22Rv1 (cell line): ENCODE data around the gene DENND1A.

Experiments used
- H3K27ac ChIP-seq: fragments of 450-650 bp; 2 replicates; pipeline ENCODE4 v1.5.1; 2017
- ZFX ChIP-seq: fragments of 450-650 bp; IDR thresholded peaks from 2 replicates; pipeline ENCODE4 v1.6.1; 2017; ENCODE audit warnings: antibody characterized with exemption, borderline replicate concordance
- TF ChIP-seq, protein P1 (sequence below): fragments of 450-650 bp; IDR thresholded peaks from 2 replicates; pipeline ENCODE4 v1.5.1; 2017; ENCODE audit warnings: mild to moderate bottlenecking

The DENND1A gene

DNA sequence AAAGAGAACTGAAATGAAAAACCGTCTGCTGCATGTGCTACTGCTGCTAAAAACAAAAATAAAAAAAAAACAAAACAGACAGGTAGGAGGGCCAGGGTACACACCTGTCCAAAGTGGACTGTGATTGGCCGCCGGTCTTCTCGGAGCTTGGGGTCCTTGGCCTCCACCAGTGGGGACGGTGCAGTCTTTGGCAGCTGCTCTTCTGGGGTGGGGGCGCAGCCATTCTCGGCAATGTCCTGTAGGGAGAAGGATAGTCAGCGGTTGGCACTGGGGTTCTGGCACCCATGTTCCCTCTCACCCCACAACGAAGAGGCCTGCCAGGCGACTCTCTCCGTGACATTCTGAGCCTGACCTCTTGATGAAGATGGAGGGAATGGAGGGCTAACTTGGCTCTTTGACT lies 489.7 kb downstream of the DENND1A start:
- H3K27ac ChIP-seq, result no peak overlapping the region
- TF ChIP-seq, protein P1, sequence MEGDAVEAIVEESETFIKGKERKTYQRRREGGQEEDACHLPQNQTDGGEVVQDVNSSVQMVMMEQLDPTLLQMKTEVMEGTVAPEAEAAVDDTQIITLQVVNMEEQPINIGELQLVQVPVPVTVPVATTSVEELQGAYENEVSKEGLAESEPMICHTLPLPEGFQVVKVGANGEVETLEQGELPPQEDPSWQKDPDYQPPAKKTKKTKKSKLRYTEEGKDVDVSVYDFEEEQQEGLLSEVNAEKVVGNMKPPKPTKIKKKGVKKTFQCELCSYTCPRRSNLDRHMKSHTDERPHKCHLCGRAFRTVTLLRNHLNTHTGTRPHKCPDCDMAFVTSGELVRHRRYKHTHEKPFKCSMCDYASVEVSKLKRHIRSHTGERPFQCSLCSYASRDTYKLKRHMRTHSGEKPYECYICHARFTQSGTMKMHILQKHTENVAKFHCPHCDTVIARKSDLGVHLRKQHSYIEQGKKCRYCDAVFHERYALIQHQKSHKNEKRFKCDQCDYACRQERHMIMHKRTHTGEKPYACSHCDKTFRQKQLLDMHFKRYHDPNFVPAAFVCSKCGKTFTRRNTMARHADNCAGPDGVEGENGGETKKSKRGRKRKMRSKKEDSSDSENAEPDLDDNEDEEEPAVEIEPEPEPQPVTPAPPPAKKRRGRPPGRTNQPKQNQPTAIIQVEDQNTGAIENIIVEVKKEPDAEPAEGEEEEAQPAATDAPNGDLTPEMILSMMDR, result no peak
- TF ChIP-seq ZFX, result no peak

DNA sequence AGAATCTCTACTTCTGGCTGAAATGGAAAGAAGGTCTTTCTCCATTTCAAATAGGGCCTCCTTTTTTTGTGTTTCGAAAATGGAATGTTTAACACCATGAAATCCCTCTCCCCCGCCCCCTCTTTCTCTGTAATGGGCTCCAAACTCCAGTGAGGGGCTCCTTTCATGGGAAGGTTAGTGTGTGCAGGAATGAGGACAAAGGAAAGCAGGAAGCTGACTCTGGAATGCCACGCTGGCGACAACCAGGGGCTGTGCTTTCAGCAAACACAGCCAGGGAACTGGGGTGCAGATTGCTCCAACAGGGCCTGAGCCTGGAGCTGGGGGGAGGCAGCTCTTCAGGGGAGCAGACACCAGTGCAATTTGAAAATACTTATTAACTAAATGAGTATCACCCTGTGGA lies 491.1 kb downstream of the DENND1A start:
- TF ChIP-seq, protein P1, result no peak
- TF ChIP-seq ZFX, result no peak
- no peak overlapping the region for H3K27ac ChIP-seq

DNA sequence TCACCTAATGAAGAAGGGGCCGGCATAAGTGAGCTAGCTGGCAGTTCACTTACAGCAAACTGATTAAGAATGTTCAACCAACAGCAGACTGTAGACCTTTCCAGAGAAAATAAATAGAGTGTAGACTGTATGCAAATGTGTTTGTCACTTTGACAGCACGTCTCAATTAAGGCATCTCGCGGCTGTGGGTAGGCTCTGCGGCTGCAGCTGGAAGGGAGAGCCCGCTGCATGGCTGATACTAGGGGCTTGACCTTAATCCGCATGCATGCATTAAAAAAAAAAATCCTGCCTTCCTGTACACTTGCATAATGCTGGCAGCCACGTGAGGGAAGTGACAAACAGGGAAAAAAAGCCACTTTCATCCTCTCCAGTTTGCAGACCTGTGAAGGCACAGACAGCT lies 491.6 kb downstream of the DENND1A start:
- no peak overlapping the region for H3K27ac ChIP-seq
- TF ChIP-seq, protein P1, result no peak
- no peak for TF ChIP-seq ZFX

DNA sequence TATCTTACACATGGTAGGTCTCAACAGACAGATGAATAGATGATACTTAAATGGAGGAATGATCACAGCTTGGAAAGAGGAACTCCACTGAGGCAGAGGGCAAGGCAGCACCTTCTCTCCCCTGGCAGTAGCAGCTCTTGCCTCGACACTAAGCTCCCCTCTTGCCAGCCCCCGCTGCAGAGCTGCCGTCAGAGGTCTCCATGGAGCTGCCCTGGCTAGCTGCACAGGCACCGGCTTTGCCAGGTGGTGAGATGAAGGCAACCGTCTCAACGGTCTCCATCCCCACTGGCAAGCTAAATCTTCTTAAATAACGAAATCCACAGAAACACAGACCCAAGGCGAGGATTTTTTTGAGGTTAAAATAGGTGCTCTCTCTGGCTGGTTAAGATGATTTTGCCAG lies 492.7 kb downstream of the DENND1A start:
- H3K27ac ChIP-seq, result no peak overlapping the region
- TF ChIP-seq, protein P1, result no peak
- no peak for TF ChIP-seq ZFX

DNA sequence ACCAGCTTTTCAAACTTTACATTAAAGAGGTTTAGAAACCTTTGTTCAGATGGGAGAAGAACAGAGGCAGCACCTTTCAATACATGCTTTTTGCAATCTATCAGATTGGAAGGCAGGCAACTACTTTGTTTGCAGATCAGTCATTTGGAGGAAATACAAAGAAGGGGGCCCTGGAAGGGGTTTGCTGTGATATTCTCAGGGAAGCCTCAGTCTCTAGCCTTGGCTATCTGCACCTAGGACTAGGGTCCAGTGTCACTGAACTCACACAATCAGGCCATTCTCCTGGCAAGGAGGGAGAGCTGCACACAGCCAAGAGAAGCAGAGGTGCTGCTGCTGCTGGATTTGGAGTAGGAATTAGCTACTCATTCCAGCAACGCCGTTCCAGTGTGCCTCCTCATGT lies 494.5 kb downstream of the DENND1A start:
- TF ChIP-seq, protein P1, result no peak
- TF ChIP-seq ZFX, result no peak
- no peak overlapping the region for H3K27ac ChIP-seq

DNA sequence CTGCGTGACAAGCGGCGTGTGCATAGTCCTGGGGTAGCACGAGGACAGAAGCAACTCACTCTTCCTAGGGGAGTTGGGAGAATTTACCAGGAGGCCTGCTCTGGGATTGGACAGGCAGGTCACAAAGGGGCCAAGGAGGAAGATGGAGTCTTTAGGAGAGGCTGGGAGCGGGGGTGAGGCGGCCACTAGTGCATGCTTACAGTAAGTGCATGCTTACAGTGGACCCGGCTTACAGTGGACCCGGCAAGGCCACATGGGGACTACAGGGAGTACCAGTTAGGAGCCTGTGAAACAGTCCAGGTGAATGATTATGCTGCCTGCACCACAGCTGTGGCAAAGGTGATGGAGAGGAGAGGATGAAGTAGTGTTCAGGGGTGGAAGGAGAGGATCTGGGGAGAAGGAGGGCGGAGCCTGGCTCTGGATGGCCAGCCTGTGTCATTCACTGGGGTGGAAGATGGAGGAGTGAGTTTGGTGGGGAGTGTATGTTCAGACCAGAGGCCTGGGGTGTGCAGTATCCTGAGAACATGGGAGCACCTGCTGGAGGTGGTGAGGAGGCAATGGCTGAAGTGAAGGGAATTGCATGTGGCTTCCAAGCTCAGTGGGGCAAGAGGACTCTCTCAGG lies 495.2 kb downstream of the DENND1A start:
- H3K27ac ChIP-seq, result no peak overlapping the region
- TF ChIP-seq, protein P1, result 0 out of 2 replicates have a peak, but pooled peaks have one; percentile 19
- TF ChIP-seq ZFX, result no peak

DNA sequence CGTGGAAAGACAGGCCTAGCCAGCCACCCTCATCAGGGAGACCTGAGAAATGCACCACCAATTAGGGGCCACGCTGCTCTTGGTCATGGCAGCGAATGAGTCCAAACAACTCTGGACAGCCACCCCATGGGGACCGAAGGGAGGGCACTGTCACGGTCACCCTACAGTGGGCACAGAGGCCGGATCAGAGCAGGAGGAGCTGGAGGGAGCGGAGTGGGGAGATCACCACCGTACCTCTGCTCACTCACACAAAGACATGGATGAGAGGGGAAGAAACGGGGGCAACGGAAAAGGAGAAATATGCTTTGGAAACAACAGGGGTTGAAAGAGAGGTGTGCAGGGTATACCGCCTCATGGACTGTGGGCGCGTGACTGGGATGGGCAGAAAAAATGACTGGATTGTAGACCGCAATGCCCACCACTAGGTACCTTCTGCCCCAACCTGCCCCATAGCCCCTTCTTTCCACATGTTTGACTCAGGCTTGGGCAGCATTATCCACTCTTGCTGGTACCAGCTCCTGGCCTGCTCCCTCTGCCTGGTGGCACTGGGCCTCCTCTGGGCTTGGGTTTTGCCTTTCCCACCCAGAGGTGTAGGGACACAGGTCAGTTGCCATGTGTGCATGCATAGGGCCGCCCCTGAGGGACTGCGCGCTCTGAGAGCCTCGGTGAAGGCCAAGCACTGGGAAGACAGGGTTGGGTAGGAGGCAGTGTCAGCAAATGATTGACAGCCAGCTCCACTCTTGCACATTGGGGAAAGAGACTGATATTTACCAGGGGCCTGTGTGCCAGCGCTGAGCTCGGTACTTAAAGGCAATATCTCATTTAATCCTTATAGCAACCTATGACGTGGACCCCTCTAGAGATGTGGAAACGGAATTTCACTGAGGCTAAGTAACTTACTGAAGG lies 497.3 kb downstream of the DENND1A start:
- H3K27ac ChIP-seq, result no peak overlapping the region
- TF ChIP-seq ZFX, result no peak
- TF ChIP-seq, protein P1, result no peak
